Astrocyte (in vitro differentiated cells and primary cell): ENCODE data around the gene RPL10A. TPM values are rescaled to one million over a fixed set of nuclear protein-coding genes. Genes with fewer than 3 reads are reported as not detected.
A peak's percentile ranks its signal among the peaks of the same experiment; 100 is the strongest.

Source experiments
- DNase-seq: peaks from one replicate; pipeline ENCODE4 v3.0.0-alpha.2; 2010; ENCODE audit warnings: low read depth
- FAIRE-seq: peaks from 2 replicates; lab custom pipeline; 2011; peaks lifted over from hg19 to GRCh38; lab: Jason Lieb, UNC
- H2AFZ ChIP-seq: 2 replicates; pipeline ENCODE4 v1.6.0; 2012; ENCODE audit warnings: low read depth, low read length, inconsistent platforms
- H3K27ac ChIP-seq: 2 replicates; pipeline ENCODE4 v1.5.1; 2011; ENCODE audit warnings: low read depth, low read length, inconsistent platforms
- H3K27me3 ChIP-seq: 2 replicates; pipeline ENCODE4 v1.6.0; 2011; ENCODE audit warnings: low read length, inconsistent platforms; ENCODE audit not compliant: insufficient read depth
- H3K36me3 ChIP-seq: 2 replicates; pipeline ENCODE4 v1.5.1; 2011; ENCODE audit warnings: low read length, inconsistent platforms; ENCODE audit not compliant: insufficient read depth
- H3K4me1 ChIP-seq: 2 replicates; pipeline ENCODE4 v1.5.1; 2011; ENCODE audit warnings: low read length, inconsistent platforms; ENCODE audit not compliant: insufficient read depth
- H3K4me2 ChIP-seq: 2 replicates; pipeline ENCODE4 v1.6.0; 2012; ENCODE audit warnings: low read length, inconsistent platforms
- H3K4me3 ChIP-seq: 2 replicates; pipeline ENCODE4 v1.5.1; 2011; ENCODE audit warnings: low read depth, mild to moderate bottlenecking, low read length, inconsistent platforms; ENCODE audit not compliant: insufficient read depth
- H3K79me2 ChIP-seq: 2 replicates; pipeline ENCODE4 v1.6.0; 2012; ENCODE audit warnings: mild to moderate bottlenecking, low read length, inconsistent platforms; ENCODE audit not compliant: insufficient read depth
- H3K9ac ChIP-seq: 2 replicates; pipeline ENCODE4 v1.6.0; 2012; ENCODE audit warnings: mild to moderate bottlenecking, low read length, inconsistent platforms
- H3K9me3 ChIP-seq: 2 replicates; pipeline ENCODE4 v1.5.1; 2012; ENCODE audit warnings: low read depth, mild to moderate bottlenecking, low read length, inconsistent platforms; ENCODE audit not compliant: insufficient read depth
- H4K20me1 ChIP-seq: 2 replicates; pipeline ENCODE4 v1.6.0; 2012; ENCODE audit warnings: low read length, inconsistent platforms; ENCODE audit not compliant: insufficient read depth
- H3K27ac Mint-ChIP-seq: one replicate; pipeline ENCODE4 v1.8.0; 2021; ENCODE audit warnings: mild to moderate bottlenecking, mixed read lengths; ENCODE audit not compliant: unreplicated experiment
- H3K27me3 Mint-ChIP-seq: one replicate; pipeline ENCODE4 v1.8.0; 2021; ENCODE audit warnings: low read depth, mixed read lengths; ENCODE audit not compliant: unreplicated experiment
- H3K36me3 Mint-ChIP-seq: one replicate; pipeline ENCODE4 v1.8.0; 2021; ENCODE audit warnings: low read depth, mixed read lengths; ENCODE audit not compliant: unreplicated experiment
- H3K4me1 Mint-ChIP-seq: one replicate; pipeline ENCODE4 v1.8.0; 2021; ENCODE audit warnings: low read depth, mixed read lengths; ENCODE audit not compliant: unreplicated experiment
- H3K4me3 Mint-ChIP-seq: one replicate; pipeline ENCODE4 v1.8.0; 2021; ENCODE audit warnings: mild to moderate bottlenecking, moderate library complexity, mixed read lengths; ENCODE audit not compliant: unreplicated experiment
- H3K9me3 Mint-ChIP-seq: one replicate; pipeline ENCODE4 v1.8.0; 2021; ENCODE audit warnings: mild to moderate bottlenecking, mixed read lengths; ENCODE audit not compliant: unreplicated experiment
- EZH2 ChIP-seq: IDR thresholded peaks from 2 replicates; pipeline ENCODE4 v1.6.1; 2012; ENCODE audit warnings: mild to moderate bottlenecking, low read length, inconsistent platforms; ENCODE audit not compliant: insufficient read depth
- total RNA-seq: library from RNA; stranded (reverse); gene quantifications from 2 replicates; pipeline ENCODE4 v1.2.1, GENCODE V29; 2021
- TF ChIP-seq, protein P1 (sequence below): IDR thresholded peaks from 2 replicates; pipeline ENCODE4 v1.5.1; 2011; ENCODE audit warnings: low read depth, mild to moderate bottlenecking, inconsistent platforms, low read length, moderate library complexity; ENCODE audit not compliant: insufficient read depth

Gene RPL10A
- total RNA-seq, 1 donor from 2014 or later = 887 TPM

GRCh38 chr6:35485402-35485877 lies 17.2 kb downstream of the RPL10A start:
- H3K79me2 ChIP-seq = peaks cover 80% of the 10 kb centered on the region
- no peaks in the 10 kb centered on the region for H3K27me3 ChIP-seq
- H3K4me1 ChIP-seq = peaks cover 54% of the 10 kb centered on the region
- H3K4me2 ChIP-seq = peak overlapping the region; percentile 62
- H3K4me1 Mint-ChIP-seq = peaks cover 37% of the 10 kb centered on the region
- DNase-seq (peak; percentile 47), FAIRE-seq (no peak)
- peaks cover 52% of the 10 kb centered on the region for H4K20me1 ChIP-seq
- H3K4me3 ChIP-seq = no peak overlapping the region
- peak overlapping the region; percentile 79 for H3K27ac ChIP-seq
- H2AFZ ChIP-seq = no peak overlapping the region
- H3K27ac Mint-ChIP-seq = peak overlapping the region; percentile 94
- TF ChIP-seq EZH2 = no peak
- TF ChIP-seq, protein P1, sequence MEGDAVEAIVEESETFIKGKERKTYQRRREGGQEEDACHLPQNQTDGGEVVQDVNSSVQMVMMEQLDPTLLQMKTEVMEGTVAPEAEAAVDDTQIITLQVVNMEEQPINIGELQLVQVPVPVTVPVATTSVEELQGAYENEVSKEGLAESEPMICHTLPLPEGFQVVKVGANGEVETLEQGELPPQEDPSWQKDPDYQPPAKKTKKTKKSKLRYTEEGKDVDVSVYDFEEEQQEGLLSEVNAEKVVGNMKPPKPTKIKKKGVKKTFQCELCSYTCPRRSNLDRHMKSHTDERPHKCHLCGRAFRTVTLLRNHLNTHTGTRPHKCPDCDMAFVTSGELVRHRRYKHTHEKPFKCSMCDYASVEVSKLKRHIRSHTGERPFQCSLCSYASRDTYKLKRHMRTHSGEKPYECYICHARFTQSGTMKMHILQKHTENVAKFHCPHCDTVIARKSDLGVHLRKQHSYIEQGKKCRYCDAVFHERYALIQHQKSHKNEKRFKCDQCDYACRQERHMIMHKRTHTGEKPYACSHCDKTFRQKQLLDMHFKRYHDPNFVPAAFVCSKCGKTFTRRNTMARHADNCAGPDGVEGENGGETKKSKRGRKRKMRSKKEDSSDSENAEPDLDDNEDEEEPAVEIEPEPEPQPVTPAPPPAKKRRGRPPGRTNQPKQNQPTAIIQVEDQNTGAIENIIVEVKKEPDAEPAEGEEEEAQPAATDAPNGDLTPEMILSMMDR = no peak
- H3K4me3 Mint-ChIP-seq = peak overlapping the region; percentile 54
- peaks cover 10% of the 10 kb centered on the region for H3K36me3 Mint-ChIP-seq
- H3K36me3 ChIP-seq = peaks cover 10% of the 10 kb centered on the region
- H3K9me3 Mint-ChIP-seq = no peaks in the 10 kb centered on the region
- H3K27me3 Mint-ChIP-seq = no peaks in the 10 kb centered on the region
- no peaks in the 10 kb centered on the region for H3K9me3 ChIP-seq
- H3K9ac ChIP-seq = peak overlapping the region; percentile 45

- TF ChIP-seq EZH2 = no peak
- TF ChIP-seq, protein P1 = no peak
- Mint-ChIP-seq H3K27me3 (no peaks in the 10 kb centered on the region), H3K27ac (peak overlapping the region; percentile 94), H3K4me3 (peak overlapping the region; percentile 62), H3K9me3 (no peaks in the 10 kb centered on the region), H3K4me1 (peaks cover 45% of the 10 kb centered on the region), H3K36me3 (peaks cover 6% of the 10 kb centered on the region)
- FAIRE-seq (no peak), DNase-seq (no peak)
- Histone ChIP-seq H3K36me3 (peaks cover 8% of the 10 kb centered on the region), H2AFZ (no peak overlapping the region), H3K79me2 (peaks cover 86% of the 10 kb centered on the region), H3K4me2 (peak overlapping the region; percentile 62), H3K4me1 (peaks cover 62% of the 10 kb centered on the region), H3K27me3 (no peaks in the 10 kb centered on the region), H3K9ac (peak overlapping the region; percentile 45), H3K4me3 (peak overlapping the region; percentile 10), H3K9me3 (no peaks in the 10 kb centered on the region), H3K27ac (peak overlapping the region; percentile 79), H4K20me1 (peaks cover 47% of the 10 kb centered on the region)
Observed at GRCh38 chr6:35486005-35486925, 18.1 kb downstream of the RPL10A start.
